Hematopoietic multipotent progenitor cell (in vitro differentiated cells): ENCODE results near the gene COL2A1. TPM values are rescaled to one million over a fixed set of nuclear protein-coding genes. Genes with fewer than 3 reads are reported as not detected.

Experiments
- total RNA-seq: library from RNA; depleted of rRNA; stranded (reverse); fragments of >200 nt; gene quantifications from one replicate; pipeline ENCODE4 v1.2.3, GENCODE V29; 2012

COL2A1 gene
- total RNA-seq, 1 donor = 0.27 TPM

Other genes with a start within 250 kb of the COL2A1 start
- 15.6 TPM for gene RAPGEF3, start 245.6 kb downstream of the COL2A1 start, total RNA-seq
- gene SLC48A1, start 231.2 kb downstream of the COL2A1 start, total RNA-seq = 35.8 TPM
- 92.1 TPM for gene HDAC7, start 184.6 kb downstream of the COL2A1 start, total RNA-seq
- gene VDR, start 99.5 kb downstream of the COL2A1 start, total RNA-seq = 1.1 TPM
- gene TMEM106C, start 40.9 kb downstream of the COL2A1 start, total RNA-seq = 40.7 TPM
- 15.9 TPM for gene SENP1, start 101.6 kb upstream of the COL2A1 start, total RNA-seq
- gene PFKM, start 114.9 kb upstream of the COL2A1 start, total RNA-seq = 22.4 TPM
- 27.5 TPM for gene ASB8, start 153.0 kb upstream of the COL2A1 start, total RNA-seq
- gene CCDC184, start 179.2 kb upstream of the COL2A1 start, total RNA-seq = 0.54 TPM
- gene OR10AD1, start 198.8 kb upstream of the COL2A1 start, total RNA-seq = under 0.01 TPM